Upper lobe of left lung (tissue), 6 donors: ENCODE data around the gene FAM78B. TPM values are rescaled to one million over a fixed set of nuclear protein-coding genes. Genes with fewer than 3 reads are reported as not detected.

ENCODE experiments used
- ATAC-seq, 2 donors: fragments of 200-7000 bp; cut with Tn5 transposase; one replicate each; pipeline ENCODE4 v1.9.1; 2022; ENCODE audit warnings: mild to moderate bottlenecking in 2 of 2, moderate library complexity in 2 of 2; ENCODE audit not compliant: low FRiP score in 2 of 2
- DNase-seq, 2 donors: peaks; one replicate each; pipeline ENCODE4 v3.0.0-alpha.2; 2019 to 2020
- H3K27ac ChIP-seq, 4 donors: fragments of 200-600 bp; sonication (generic); one replicate each; pipeline ENCODE4 v1.5.1; 2016 to 2019
- H3K27me3 ChIP-seq, 4 donors: fragments of 200-600 bp; sonication (generic); one replicate each; pipeline ENCODE4 v1.5.1; 2017 to 2019
- H3K36me3 ChIP-seq, 4 donors: fragments of 200-600 bp; sonication (generic); one replicate each; pipeline ENCODE4 v1.5.1; 2016 to 2019
- H3K4me1 ChIP-seq, 4 donors: fragments of 200-600 bp; sonication (generic); one replicate each; pipeline ENCODE4 v1.5.1; 2018 to 2019
- H3K4me3 ChIP-seq, 4 donors: fragments of 200-600 bp; sonication (generic); one replicate each; pipeline ENCODE4 v1.5.1; 2017 to 2019; ENCODE audit warnings: mild to moderate bottlenecking in 2 of 4, moderate library complexity in 1 of 4
- H3K9me3 ChIP-seq, 4 donors: fragments of 200-600 bp; sonication (generic); one replicate each; pipeline ENCODE4 v1.5.1; 2018 to 2019
- CTCF ChIP-seq, 6 experiments: fragments of 450-650 bp in 4 of 6; fragments of 200-600 bp in 2 of 6; sonication (generic) in 2 of 6; IDR thresholded peaks; one replicate each; pipeline ENCODE4 v1.5.1; 2016 to 2019; ENCODE audit warnings: antibody characterized with exemption in 6 of 6
- EP300 ChIP-seq, 4 donors: sonication (generic); formaldehyde crosslinking; IDR thresholded peaks; one replicate each; pipeline ENCODE4 v1.5.1; 2017; ENCODE audit warnings: antibody characterized with exemption in 4 of 4, control low read depth in 2 of 4
- POLR2A ChIP-seq, 4 donors: fragments of 450-650 bp; IDR thresholded peaks; one replicate each; pipeline ENCODE4 v1.5.1; 2016 to 2017; ENCODE audit warnings: antibody characterized with exemption in 4 of 4, mild to moderate bottlenecking in 2 of 4
- POLR2AphosphoS5 ChIP-seq, 2 donors: sonication (generic); formaldehyde crosslinking; IDR thresholded peaks; one replicate each; pipeline ENCODE4 v1.5.1; 2017; ENCODE audit warnings: antibody characterized with exemption in 2 of 2
- WGBS, 2 donors: methylation state at CpG; one replicate each; pipeline ENCODE4 v1.1.5; 2017 to 2018; 5-methylcytosine and 5-hydroxymethylcytosine counted together
- total RNA-seq, 6 donors: library from RNA; depleted of rRNA in 4 of 6; stranded (reverse); fragments of >200 nt in 4 of 6; gene quantifications; one replicate each; pipeline versions ENCODE4 v1.1.0 to v1.2.1, GENCODE V29; 2016 to 2021
- donor health status: DM: no; HTN: no; CAD: no; lungs with moderate emphysema.
- donor health status: DM: no; HTN: yes; CAD: no; lungs with severe emphysema.

Gene FAM78B
- total RNA-seq = 1 to 10 TPM in 2 of 6 donors, under 1 TPM in 2, not detected in 2; 0.80 to 1.3 (median 1.00) TPM

- WGBS, 2 donors = 2 to 6% methylated on average over 5 to 19 of the region's 64 CpGs
- TF ChIP-seq POLR2AphosphoS5 (IDR thresholded peaks at IDR 0.05) (no peak), EP300 (IDR thresholded peaks at IDR 0.05) (no peak), POLR2A (IDR thresholded peaks at IDR 0.05) (no peak), CTCF (IDR thresholded peaks at IDR 0.05) (no peak)
- peaks cover 0 to 4% (median 0%) of the 10 kb centered on the region in 4 donors for H3K27me3 ChIP-seq
- DNase-seq = peak; percentile 51 to 91
- peak within 1 kb of the TSS in 1 of 4 donors; percentile 56 for H3K27ac ChIP-seq
- ATAC-seq = peak; percentile 79 to 91
- H3K4me3 ChIP-seq = peak within 1 kb of the TSS; percentile 54 to 85 (median 80)
- no peaks in the 10 kb centered on the region for H3K9me3 ChIP-seq
- peaks cover 12 to 31% (median 22%) of the 10 kb centered on the region in 4 donors for H3K4me1 ChIP-seq
- no peaks in the 10 kb centered on the region for H3K36me3 ChIP-seq
These were observed at the start of gene FAM78B for GRCh38 chr1:166166698-166167571. Gene FAM78B, minus strand, starts transcription at chr1:166167001. Its CDS starts 753 bp downstream, at chr1:166166248.

- no peaks in the 10 kb centered on the region for H3K27me3 ChIP-seq
- no peak for DNase-seq
- ATAC-seq = no peak
- 79 to 89% methylated on average over 2 of the region's 2 CpGs for WGBS, 2 donors
- H3K4me3 ChIP-seq = no peak overlapping the region
- no peaks in the 10 kb centered on the region for H3K9me3 ChIP-seq
- H3K36me3 ChIP-seq = no peaks in the 10 kb centered on the region
- no peak overlapping the region for H3K27ac ChIP-seq
- H3K4me1 ChIP-seq = no peaks in the 10 kb centered on the region
- TF ChIP-seq CTCF (IDR thresholded peaks at IDR 0.05) = no peak
- no peak for TF ChIP-seq POLR2A (IDR thresholded peaks at IDR 0.05)
- no peak for TF ChIP-seq POLR2AphosphoS5 (IDR thresholded peaks at IDR 0.05)
- no peak for TF ChIP-seq EP300 (IDR thresholded peaks at IDR 0.05)
These were observed 35.7 kb upstream of the FAM78B start for GRCh38 chr1:166202546-166202945.

- no peak overlapping the region for H3K27ac ChIP-seq
- 75 to 81% methylated on average over 2 of the region's 2 CpGs for WGBS, 2 donors
- H3K27me3 ChIP-seq = no peaks in the 10 kb centered on the region
- H3K36me3 ChIP-seq = no peaks in the 10 kb centered on the region
- no peak for ATAC-seq
- no peak overlapping the region for H3K4me3 ChIP-seq
- no peaks in the 10 kb centered on the region for H3K4me1 ChIP-seq
- no peak for DNase-seq
- TF ChIP-seq POLR2AphosphoS5 (IDR thresholded peaks at IDR 0.05) (no peak), POLR2A (IDR thresholded peaks at IDR 0.05) (no peak), EP300 (IDR thresholded peaks at IDR 0.05) (no peak), CTCF (IDR thresholded peaks at IDR 0.05) (no peak)
- no peaks in the 10 kb centered on the region for H3K9me3 ChIP-seq
These were observed 33.9 kb upstream of the FAM78B start for GRCh38 chr1:166200743-166201142.

GRCh38 chr1:166197597-166197996 is 30.8 kb upstream of the FAM78B start:
- Histone ChIP-seq H3K27ac (no peak overlapping the region), H3K4me3 (no peak overlapping the region), H3K36me3 (no peaks in the 10 kb centered on the region), H3K27me3 (no peaks in the 10 kb centered on the region), H3K9me3 (no peaks in the 10 kb centered on the region), H3K4me1 (no peaks in the 10 kb centered on the region)
- peak in 1 of 2 donors; percentile 53 for ATAC-seq
- WGBS, 2 donors = 14 to 48% methylated on average over 1 of the region's 1 CpG
- no peak for DNase-seq
- TF ChIP-seq POLR2A (IDR thresholded peaks at IDR 0.05) (no peak), EP300 (IDR thresholded peaks at IDR 0.05) (no peak), CTCF (IDR thresholded peaks at IDR 0.05) (no peak), POLR2AphosphoS5 (IDR thresholded peaks at IDR 0.05) (no peak)
